Activated CD4-positive, alpha-beta T cell treated with anti-CD3 and anti-CD28 coated beads for 1 hour (primary cell): ENCODE data around the gene RNF4.
"Not testable (repeated sequence)": the region's sequence is repeated elsewhere in the genome, so short reads cannot be mapped to it uniquely, and the experiment has no call there.

ENCODE experiments used
- DNase-seq: peaks from one replicate; pipeline ENCODE4 v3.0.0-alpha.2; 2020

Gene RNF4

GRCh38 chr4:2492970-2493369, 24.1 kb downstream of the RNF4 start:
- no peak for DNase-seq

- no peak for DNase-seq
Measured at GRCh38 chr4:2494992-2495391, 26.1 kb downstream of the RNF4 start.

- no peak for DNase-seq
Measured at GRCh38 chr4:2497324-2497723, 28.4 kb downstream of the RNF4 start.

GRCh38 chr4:2497931-2498330, 29.0 kb downstream of the RNF4 start:
- no peak for DNase-seq

- no peak for DNase-seq
Measured at GRCh38 chr4:2500547-2500946, 31.6 kb downstream of the RNF4 start.

- DNase-seq, result no peak
Measured at GRCh38 chr4:2501034-2501594, 32.2 kb downstream of the RNF4 start.

- DNase-seq, result no peak
Measured at GRCh38 chr4:2503809-2504208, 34.9 kb downstream of the RNF4 start.

GRCh38 chr4:2507259-2507658, 38.4 kb downstream of the RNF4 start:
- no peak for DNase-seq

GRCh38 chr4:2507855-2508254, 38.9 kb downstream of the RNF4 start:
- no peak for DNase-seq

GRCh38 chr4:2510351-2511259, 41.7 kb downstream of the RNF4 start:
- no peak for DNase-seq

- no peak for DNase-seq
Measured at GRCh38 chr4:2511645-2512131, 42.8 kb downstream of the RNF4 start.

- DNase-seq, result no peak
Measured at GRCh38 chr4:2512396-2513135, 43.7 kb downstream of the RNF4 start.

GRCh38 chr4:2514193-2514592, 45.3 kb downstream of the RNF4 start:
- DNase-seq, result not testable (repeated sequence)

- not testable (repeated sequence) for DNase-seq
Measured at GRCh38 chr4:2514944-2515343, 46.0 kb downstream of the RNF4 start.

- no peak for DNase-seq
Measured at GRCh38 chr4:2515830-2516550, 47.1 kb downstream of the RNF4 start.

GRCh38 chr4:2516635-2517034, 47.7 kb downstream of the RNF4 start:
- DNase-seq, result no peak

GRCh38 chr4:2526559-2526958, 57.7 kb downstream of the RNF4 start:
- no peak for DNase-seq

GRCh38 chr4:2534904-2535375, 66.0 kb downstream of the RNF4 start:
- DNase-seq, result no peak

- DNase-seq, result peak; percentile 28
Measured at GRCh38 chr4:2535376-2536192, 66.7 kb downstream of the RNF4 start.

GRCh38 chr4:2536193-2537010, 67.5 kb downstream of the RNF4 start, which contains the start of gene FAM193A:
FAM193A (plus strand) TSS chr4:2536647; CDS start chr4:2536916, 269 bp downstream.
- DNase-seq, result peak; percentile 99
